SK-N-SH treated with all-trans-retinoic acid at 6 μM for 48 hours (cell line): ENCODE data around the gene AP1G2.

Source experiments
- ATAC-seq: fragments of 200-7000 bp; cut with Tn5 transposase; 3 replicates; pipeline ENCODE4 v1.9.1; 2020; ENCODE audit warnings: mild to moderate bottlenecking, moderate library complexity
- ARNTL ChIP-seq: fragments of 450-650 bp; formaldehyde crosslinking; IDR thresholded peaks from 2 replicates; pipeline ENCODE4 v1.5.0; 2020; ENCODE audit warnings: low read depth, mild to moderate bottlenecking, moderate library complexity, borderline replicate concordance
- BACH2 ChIP-seq: fragments of 250-450 bp; sonication (Bioruptor Pico); IDR thresholded peaks from 2 replicates; pipeline ENCODE4 v1.9.0; 2021; ENCODE audit warnings: mild to moderate bottlenecking, borderline replicate concordance
- CSDC2 ChIP-seq: fragments of 250-450 bp; sonication (Bioruptor Pico); IDR thresholded peaks from 2 replicates; pipeline ENCODE4 v1.5.0; 2020; ENCODE audit warnings: mild to moderate bottlenecking, moderate library complexity
- ESRRG ChIP-seq: fragments of 250-450 bp; sonication (Bioruptor Pico); IDR thresholded peaks from 2 replicates; pipeline ENCODE4 v1.6.1; 2021; ENCODE audit warnings: mild to moderate bottlenecking
- GLIS3 ChIP-seq: fragments of 250-450 bp; sonication (Bioruptor Pico); IDR thresholded peaks from 2 replicates; pipeline ENCODE4 v1.5.0; 2020; ENCODE audit warnings: mild to moderate bottlenecking, moderate library complexity
- ISL1 ChIP-seq: fragments of 250-450 bp; sonication (Bioruptor Pico); IDR thresholded peaks from 2 replicates; pipeline ENCODE4 v2.1.2; 2022; ENCODE audit warnings: mild to moderate bottlenecking, moderate library complexity
- PATZ1 ChIP-seq: fragments of 250-450 bp; sonication (Bioruptor Pico); IDR thresholded peaks from 2 replicates; pipeline ENCODE4 v1.8.0; 2020; ENCODE audit warnings: mild to moderate bottlenecking, moderate library complexity, borderline replicate concordance
- POU6F1 ChIP-seq: fragments of 250-450 bp; sonication (Bioruptor Pico); IDR thresholded peaks from 2 replicates; pipeline ENCODE4 v1.8.0; 2021; ENCODE audit warnings: low read depth, mild to moderate bottlenecking, moderate library complexity, borderline replicate concordance
- PPARA ChIP-seq: fragments of 250-450 bp; sonication (Bioruptor Pico); IDR thresholded peaks from 2 replicates; pipeline ENCODE4 v1.5.0; 2020; ENCODE audit warnings: mild to moderate bottlenecking, borderline replicate concordance
- RARB ChIP-seq: fragments of 250-450 bp; sonication (Bioruptor Pico); IDR thresholded peaks from 2 replicates; pipeline ENCODE4 v1.8.0; 2021; ENCODE audit warnings: mild to moderate bottlenecking, moderate library complexity
- SNAI2 ChIP-seq: fragments of 250-450 bp; sonication (Bioruptor Pico); IDR thresholded peaks from 2 replicates; pipeline ENCODE4 v1.5.0; 2020; ENCODE audit warnings: mild to moderate bottlenecking, moderate library complexity
- TCF4 ChIP-seq: fragments of 250-450 bp; sonication (Bioruptor Pico); IDR thresholded peaks from 2 replicates; pipeline ENCODE4 v1.8.0; 2021; ENCODE audit warnings: mild to moderate bottlenecking, moderate library complexity, borderline replicate concordance
- TOX ChIP-seq: fragments of 250-450 bp; sonication (Bioruptor Pico); IDR thresholded peaks from 2 replicates; pipeline ENCODE4 v1.8.0; 2021; ENCODE audit warnings: mild to moderate bottlenecking, moderate library complexity, borderline replicate concordance
- TSHZ2 ChIP-seq: fragments of 250-450 bp; sonication (Bioruptor Pico); IDR thresholded peaks from 2 replicates; pipeline ENCODE4 v1.5.0; 2020; ENCODE audit warnings: mild to moderate bottlenecking, moderate library complexity
- ZC3H10 ChIP-seq: fragments of 250-450 bp; sonication (Bioruptor Pico); IDR thresholded peaks from 2 replicates; pipeline ENCODE4 v1.5.1; 2021; ENCODE audit warnings: mild to moderate bottlenecking, moderate library complexity
- ZFP3 ChIP-seq: fragments of 250-450 bp; sonication (Bioruptor Pico); IDR thresholded peaks from 2 replicates; pipeline ENCODE4 v1.5.0; 2020; ENCODE audit warnings: mild to moderate bottlenecking, moderate library complexity
- ZFP30 ChIP-seq: fragments of 450-650 bp; formaldehyde crosslinking; IDR thresholded peaks from 2 replicates; pipeline ENCODE4 v1.5.0; 2022; ENCODE audit warnings: mild to moderate bottlenecking, moderate library complexity
- ZNF565 ChIP-seq: fragments of 450-650 bp; formaldehyde crosslinking; conservative IDR thresholded peaks from 2 replicates; pipeline ENCODE4 v1.5.0; 2020; ENCODE audit warnings: low read depth, mild to moderate bottlenecking, moderate library complexity
- ZNF70 ChIP-seq: fragments of 450-650 bp; formaldehyde crosslinking; IDR thresholded peaks from 2 replicates; pipeline ENCODE4 v1.5.0; 2020; ENCODE audit warnings: mild to moderate bottlenecking, moderate library complexity

The AP1G2 gene

GRCh38 chr14:23517650-23518326 lies 49.8 kb downstream of the AP1G2 start:
- no peak for ATAC-seq

DNA sequence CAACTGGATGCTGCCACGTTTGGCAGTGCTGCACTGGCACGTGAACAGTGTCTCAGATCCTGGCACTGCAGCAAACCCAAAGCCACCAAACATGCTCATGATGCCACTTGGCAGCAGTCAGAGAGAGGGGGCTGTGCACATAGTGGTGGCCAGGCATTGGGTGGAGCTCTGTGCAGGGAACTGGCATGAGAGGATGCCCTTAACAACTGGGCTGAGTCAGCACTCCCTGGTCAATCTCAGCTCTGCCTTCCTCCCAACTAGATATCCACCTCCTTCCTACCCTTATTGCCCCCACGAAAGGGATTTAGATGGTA lies 53.0 kb downstream of the AP1G2 start:
- TF ChIP-seq PPARA (CRISPR knock-in tag), result no peak
- TF ChIP-seq SNAI2 (CRISPR knock-in tag), result no peak
- no peak for ATAC-seq

More at GRCh38 chr14:23517650-23518326, 49.8 kb downstream of the AP1G2 start:
- TF ChIP-seq ZNF70 (CRISPR knock-in tag) (no peak), POU6F1 (CRISPR knock-in tag) (no peak), TOX (no peak), CSDC2 (CRISPR knock-in tag) (no peak), ESRRG (CRISPR knock-in tag) (no peak), ZNF565 (CRISPR knock-in tag) (no peak), TSHZ2 (CRISPR knock-in tag) (no peak), TCF4 (CRISPR knock-in tag) (no peak), RARB (CRISPR knock-in tag) (no peak), PATZ1 (CRISPR knock-in tag) (no peak)

GRCh38 chr14:23513818-23514643 lies 53.6 kb downstream of the AP1G2 start:
- TF ChIP-seq GLIS3 (CRISPR knock-in tag) (no peak), PATZ1 (CRISPR knock-in tag) (no peak), ZNF565 (CRISPR knock-in tag) (no peak), ESRRG (CRISPR knock-in tag) (no peak), ISL1 (no peak), ZC3H10 (CRISPR knock-in tag) (no peak), ZFP3 (no peak), ZNF70 (CRISPR knock-in tag) (no peak), PPARA (CRISPR knock-in tag) (no peak), BACH2 (CRISPR knock-in tag) (no peak), ZFP30 (CRISPR knock-in tag) (no peak), ARNTL (CRISPR knock-in tag) (no peak)
- no peak for ATAC-seq
